ENCODE data around the gene EIF3A.
"Not testable (repeated sequence)": the region's sequence is repeated elsewhere in the genome, so short reads cannot be mapped to it uniquely, and the experiment has no call there.

EIF3A gene

GRCh38 chr10:119080521-119081259 lies at the start of gene EIF3A:
EIF3A (minus strand) TSS chr10:119080817; CDS start chr10:119080676, 141 bp downstream.
- DNase-seq, result peak; percentile 61

GRCh38 chr10:119129721-119130120 lies 49.1 kb upstream of the EIF3A start:
- DNase-seq, result no peak

- no peak for DNase-seq
These were observed 45.3 kb upstream of the EIF3A start for GRCh38 chr10:119125942-119126341.

GRCh38 chr10:119120875-119121274 lies 40.3 kb upstream of the EIF3A start:
- no peak for DNase-seq

- DNase-seq, result no peak
These were observed 39.8 kb upstream of the EIF3A start for GRCh38 chr10:119120413-119120867.

- DNase-seq, result no peak
These were observed 38.8 kb upstream of the EIF3A start for GRCh38 chr10:119119400-119119799.

- DNase-seq, result no peak
These were observed 37.6 kb upstream of the EIF3A start for GRCh38 chr10:119118231-119118630.

GRCh38 chr10:119116326-119116951 lies 35.8 kb upstream of the EIF3A start:
- no peak for DNase-seq

GRCh38 chr10:119115926-119116325 lies 35.3 kb upstream of the EIF3A start:
- no peak for DNase-seq

GRCh38 chr10:119113751-119114732 lies 33.4 kb upstream of the EIF3A start:
- no peak for DNase-seq

- no peak for DNase-seq
These were observed 31.4 kb upstream of the EIF3A start for GRCh38 chr10:119112056-119112455.

GRCh38 chr10:119107771-119108170 lies 27.2 kb upstream of the EIF3A start:
- not testable (repeated sequence) for DNase-seq

- not testable (repeated sequence) for DNase-seq
These were observed 26.5 kb upstream of the EIF3A start for GRCh38 chr10:119107106-119107505.

GRCh38 chr10:119105899-119106298 lies 25.3 kb upstream of the EIF3A start:
- DNase-seq, result not testable (repeated sequence)

- no peak for DNase-seq
These were observed 24.5 kb upstream of the EIF3A start for GRCh38 chr10:119105155-119105554.

- no peak for DNase-seq
These were observed 24.0 kb upstream of the EIF3A start for GRCh38 chr10:119104654-119105015.

GRCh38 chr10:119103903-119104653 lies 23.5 kb upstream of the EIF3A start, which contains the start of gene DENND10:
DENND10 (plus strand) TSS chr10:119104113; CDS start chr10:119104143, 30 bp downstream.
- DNase-seq, result peak; percentile 27

- DNase-seq, result no peak
These were observed 22.8 kb upstream of the EIF3A start for GRCh38 chr10:119103241-119103902.

- DNase-seq, result no peak
These were observed 20.9 kb upstream of the EIF3A start for GRCh38 chr10:119101366-119102098.

GRCh38 chr10:119100434-119101238 lies 20.0 kb upstream of the EIF3A start:
- DNase-seq, result no peak

All from NCI-H1092 (cell line).